Measurements from ENCODE around the gene ABTB2.

GRCh38 chr11:34179026-34179675 lies 178.7 kb downstream of the ABTB2 start:
- TF ChIP-seq SP1 (IDR thresholded peaks at IDR 0.05) (no peak), TARDBP (IDR thresholded peaks at IDR 0.05) (no peak), SUZ12 (IDR thresholded peaks at IDR 0.05) (no peak), L3MBTL2 (conservative IDR thresholded peaks at IDR 0.05) (no peak), LEF1 (IDR thresholded peaks at IDR 0.05; ENCODE audit: borderline replicate concordance) (no peak), NFRKB (IDR thresholded peaks at IDR 0.05) (no peak)

All from HEK293T (cell line).